GM23338 (cell line): ENCODE data around the gene HDAC10. TPM values are rescaled to one million over a fixed set of nuclear protein-coding genes. Genes with fewer than 3 reads are reported as not detected.

Experiments
- ATAC-seq: fragments of 200-7000 bp; cut with Tn5 transposase; 3 replicates; pipeline ENCODE4 v1.9.1; 2020
- DNase-seq: peaks from one replicate; pipeline ENCODE4 v3.0.0-alpha.2; 2015; ENCODE audit warnings: low spot score
- H2AFZ ChIP-seq: fragments of 200-600 bp; sonication (generic); 2 replicates; pipeline ENCODE4 v1.8.0; 2016; ENCODE audit warnings: antibody characterized with exemption, mild to moderate bottlenecking, moderate library complexity
- H3F3A ChIP-seq: fragments of 200-600 bp; sonication (generic); replicated peaks from 2 replicates; pipeline ENCODE4 v1.8.0; 2017; ENCODE audit warnings: antibody characterized with exemption, mixed run types, low read depth
- H3K27ac ChIP-seq: fragments of 200-600 bp; sonication (generic); 2 replicates; pipeline ENCODE4 v1.6.1; 2016; ENCODE audit warnings: low read depth
- H3K27me3 ChIP-seq: fragments of 200-600 bp; sonication (generic); 2 replicates; pipeline ENCODE4 v1.8.0; 2016; ENCODE audit warnings: mild to moderate bottlenecking, mixed run types, moderate library complexity; ENCODE audit not compliant: insufficient read depth
- H3K36me3 ChIP-seq: fragments of 200-600 bp; sonication (generic); 2 replicates; pipeline ENCODE4 v1.8.0; 2016; ENCODE audit warnings: mild to moderate bottlenecking; ENCODE audit not compliant: insufficient read depth
- H3K4me1 ChIP-seq: fragments of 200-600 bp; sonication (generic); 2 replicates; pipeline ENCODE4 v1.8.0; 2016; ENCODE audit warnings: mild to moderate bottlenecking, moderate library complexity; ENCODE audit not compliant: insufficient read depth
- H3K4me2 ChIP-seq: fragments of 200-600 bp; sonication (generic); 2 replicates; pipeline ENCODE4 v1.7.1; 2017; ENCODE audit warnings: mixed run types
- H3K4me3 ChIP-seq: fragments of 200-600 bp; sonication (generic); 2 replicates; pipeline ENCODE4 v1.6.1; 2016; ENCODE audit warnings: mixed run types
- H3K79me2 ChIP-seq: fragments of 200-600 bp; sonication (generic); replicated peaks from 2 replicates; pipeline ENCODE4 v1.8.0; 2017; ENCODE audit warnings: mild to moderate bottlenecking; ENCODE audit not compliant: insufficient read depth
- H3K9me2 ChIP-seq: fragments of 200-600 bp; sonication (generic); 2 replicates; pipeline ENCODE4 v1.8.0; 2017; ENCODE audit not compliant: insufficient read depth
- H4K20me1 ChIP-seq: fragments of 200-600 bp; sonication (generic); replicated peaks from 2 replicates; pipeline ENCODE4 v1.8.0; 2017; ENCODE audit warnings: mild to moderate bottlenecking; ENCODE audit not compliant: insufficient read depth
- H3K27ac Mint-ChIP-seq: 2 replicates; pipeline ENCODE4 v1.8.0; 2020; ENCODE audit warnings: inconsistent platforms, mild to moderate bottlenecking, moderate library complexity, mixed read lengths
- H3K27me3 Mint-ChIP-seq: 3 replicates; pipeline ENCODE4 v1.8.0; 2022; ENCODE audit warnings: low read depth, mild to moderate bottlenecking, moderate library complexity, mixed read lengths, inconsistent platforms; ENCODE audit not compliant: insufficient read depth, poor library complexity
- H3K36me3 Mint-ChIP-seq: 3 replicates; pipeline ENCODE4 v1.8.0; 2021; ENCODE audit warnings: low read depth, mild to moderate bottlenecking, inconsistent platforms, moderate library complexity, mixed read lengths
- H3K4me1 Mint-ChIP-seq: 3 replicates; pipeline ENCODE4 v1.8.0; 2020; ENCODE audit warnings: mild to moderate bottlenecking, inconsistent platforms, mixed read lengths
- H3K4me3 Mint-ChIP-seq: 3 replicates; pipeline ENCODE4 v1.8.0; 2021; ENCODE audit warnings: moderate library complexity, mild to moderate bottlenecking, inconsistent platforms, mixed read lengths
- H3K9me3 Mint-ChIP-seq: 3 replicates; pipeline ENCODE4 v1.8.0; 2020; ENCODE audit warnings: moderate library complexity, mild to moderate bottlenecking, inconsistent platforms, mixed read lengths
- CREB1 ChIP-seq: fragments of 250-450 bp; sonication (Bioruptor Pico); IDR thresholded peaks from 2 replicates; pipeline ENCODE4 v1.5.0; 2020; ENCODE audit warnings: low read depth, mild to moderate bottlenecking, moderate library complexity
- EZH2 ChIP-seq: fragments of 200-600 bp; sonication (generic); IDR thresholded peaks from one replicate; pipeline ENCODE4 v1.8.0; 2017; ENCODE audit warnings: antibody characterized with exemption, mild to moderate bottlenecking, low read depth; ENCODE audit not compliant: unreplicated experiment
- EZH2phosphoT487 ChIP-seq: fragments of 200-600 bp; sonication (generic); IDR thresholded peaks from one replicate; pipeline ENCODE4 v1.8.1; 2018; ENCODE audit warnings: antibody characterized with exemption; ENCODE audit not compliant: unreplicated experiment
- JUNB ChIP-seq: IDR thresholded peaks from one replicate; pipeline ENCODE4 v1.6.1; 2016; ENCODE audit warnings: antibody characterized with exemption; ENCODE audit not compliant: unreplicated experiment
- NANOG ChIP-seq: IDR thresholded peaks from 2 replicates; pipeline ENCODE4 v1.6.1; 2016; ENCODE audit warnings: antibody characterized with exemption, borderline replicate concordance
- POLR2AphosphoS5 ChIP-seq: IDR thresholded peaks from 2 replicates; pipeline ENCODE4 v1.6.1; 2016; ENCODE audit warnings: antibody characterized with exemption, low read depth
- STAT1 ChIP-seq: IDR thresholded peaks from one replicate; pipeline ENCODE4 v1.6.1; 2016; ENCODE audit warnings: antibody characterized with exemption; ENCODE audit not compliant: unreplicated experiment
- ZNF114 ChIP-seq: fragments of 250-450 bp; sonication (Bioruptor Pico); IDR thresholded peaks from 2 replicates; pipeline ENCODE4 v1.5.0; 2020; ENCODE audit warnings: mild to moderate bottlenecking, moderate library complexity
- ZNF331 ChIP-seq: fragments of 250-450 bp; sonication (Bioruptor Pico); IDR thresholded peaks from 2 replicates; pipeline ENCODE4 v1.5.0; 2020; ENCODE audit warnings: low read depth, mild to moderate bottlenecking, moderate library complexity
- polyA plus RNA-seq: library from polyadenylated mRNA; unstranded; fragments of >200 nt; fragmentation: Nextera tagmentation; extraction: Ambion mirVana; gene quantifications from 2 replicates; pipeline ENCODE4 v1.2.1, GENCODE V29; 2016
- total RNA-seq: library from RNA; depleted of rRNA; stranded (reverse); fragments of >200 nt; shearing (Covaris generic); gene quantifications from 2 replicates; pipeline ENCODE4 v1.2.3, GENCODE V29; 2014
- TF ChIP-seq, protein P1 (sequence below): IDR thresholded peaks from 2 replicates; pipeline ENCODE4 v1.6.1; 2016; ENCODE audit warnings: antibody characterized with exemption
- TF ChIP-seq, protein P2 (sequence below), 2 experiments: fragments of 200-600 bp in 1 of 2; sonication (generic) in 1 of 2; conservative IDR thresholded peaks; 2 replicates each; pipeline versions ENCODE4 v1.5.1 to v1.6.1; 2016 to 2017; ENCODE audit warnings: antibody characterized with exemption in 2 of 2, low read depth in 2 of 2, mild to moderate bottlenecking in 2 of 2, moderate library complexity in 1 of 2
- TF ChIP-seq, protein P3 (sequence below): fragments of 250-450 bp; sonication (Bioruptor Pico); IDR thresholded peaks from 2 replicates; pipeline ENCODE4 v1.5.0; 2020; ENCODE audit warnings: mild to moderate bottlenecking, moderate library complexity
- TF ChIP-seq, protein P4 (sequence below): IDR thresholded peaks from one replicate; pipeline ENCODE4 v1.6.1; 2018; ENCODE audit warnings: antibody characterized with exemption; ENCODE audit not compliant: unreplicated experiment

HDAC10 gene
- total and polyA plus RNA-seq, 2 experiments from 2014 or later, result 4.1 to 41.9 TPM

DNA sequence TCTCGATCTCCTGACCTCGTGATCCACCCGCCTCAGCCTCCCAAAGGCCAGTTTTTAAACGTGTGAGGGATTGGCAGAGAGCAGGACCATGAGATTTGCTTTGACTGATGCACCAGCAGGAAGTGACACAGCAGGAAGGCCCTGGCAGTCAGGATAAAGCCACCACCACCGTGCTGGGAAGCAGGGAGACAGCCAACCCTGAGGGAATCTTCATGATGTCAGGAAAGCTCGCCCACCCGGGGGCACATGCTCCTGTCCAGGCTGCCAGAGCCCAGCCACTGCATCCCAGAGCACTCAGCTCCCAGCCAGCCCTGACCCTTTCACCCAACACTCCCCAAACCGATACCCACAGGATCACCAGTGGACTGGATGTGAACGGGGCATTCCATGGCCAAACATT lies 12.3 kb downstream of the HDAC10 start:
- Histone ChIP-seq H3K9me2 (no peaks in the 10 kb centered on the region), H3K4me3 (no peak overlapping the region), H2AFZ (no peak overlapping the region), H4K20me1 (peaks cover 6% of the 10 kb centered on the region; the same call in 1 of the 2 replicates), H3K4me1 (peaks cover 4% of the 10 kb centered on the region), H3K27me3 (no peaks in the 10 kb centered on the region), H3F3A (0 out of 2 replicates have a peak, but pooled peaks cover 2% of the 10 kb centered on the region), H3K4me2 (no peak overlapping the region), H3K79me2 (peaks cover 48% of the 10 kb centered on the region), H3K27ac (no peak overlapping the region), H3K36me3 (no peaks in the 10 kb centered on the region)
- Mint-ChIP-seq H3K36me3 (peaks cover 11% of the 10 kb centered on the region), H3K27ac (no peak overlapping the region), H3K27me3 (peaks cover 8% of the 10 kb centered on the region), H3K4me3 (no peak overlapping the region), H3K4me1 (peaks cover 16% of the 10 kb centered on the region), H3K9me3 (peaks cover 8% of the 10 kb centered on the region; the same call in 2 of the 3 replicates)
- ATAC-seq, result no peak
- no peak for DNase-seq
- TF ChIP-seq, protein P1, sequence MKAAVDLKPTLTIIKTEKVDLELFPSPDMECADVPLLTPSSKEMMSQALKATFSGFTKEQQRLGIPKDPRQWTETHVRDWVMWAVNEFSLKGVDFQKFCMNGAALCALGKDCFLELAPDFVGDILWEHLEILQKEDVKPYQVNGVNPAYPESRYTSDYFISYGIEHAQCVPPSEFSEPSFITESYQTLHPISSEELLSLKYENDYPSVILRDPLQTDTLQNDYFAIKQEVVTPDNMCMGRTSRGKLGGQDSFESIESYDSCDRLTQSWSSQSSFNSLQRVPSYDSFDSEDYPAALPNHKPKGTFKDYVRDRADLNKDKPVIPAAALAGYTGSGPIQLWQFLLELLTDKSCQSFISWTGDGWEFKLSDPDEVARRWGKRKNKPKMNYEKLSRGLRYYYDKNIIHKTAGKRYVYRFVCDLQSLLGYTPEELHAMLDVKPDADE, result no peak
- TF ChIP-seq POLR2AphosphoS5, result no peak
- TF ChIP-seq NANOG, result no peak
- TF ChIP-seq ZNF331, result no peak
- TF ChIP-seq, protein P2, sequence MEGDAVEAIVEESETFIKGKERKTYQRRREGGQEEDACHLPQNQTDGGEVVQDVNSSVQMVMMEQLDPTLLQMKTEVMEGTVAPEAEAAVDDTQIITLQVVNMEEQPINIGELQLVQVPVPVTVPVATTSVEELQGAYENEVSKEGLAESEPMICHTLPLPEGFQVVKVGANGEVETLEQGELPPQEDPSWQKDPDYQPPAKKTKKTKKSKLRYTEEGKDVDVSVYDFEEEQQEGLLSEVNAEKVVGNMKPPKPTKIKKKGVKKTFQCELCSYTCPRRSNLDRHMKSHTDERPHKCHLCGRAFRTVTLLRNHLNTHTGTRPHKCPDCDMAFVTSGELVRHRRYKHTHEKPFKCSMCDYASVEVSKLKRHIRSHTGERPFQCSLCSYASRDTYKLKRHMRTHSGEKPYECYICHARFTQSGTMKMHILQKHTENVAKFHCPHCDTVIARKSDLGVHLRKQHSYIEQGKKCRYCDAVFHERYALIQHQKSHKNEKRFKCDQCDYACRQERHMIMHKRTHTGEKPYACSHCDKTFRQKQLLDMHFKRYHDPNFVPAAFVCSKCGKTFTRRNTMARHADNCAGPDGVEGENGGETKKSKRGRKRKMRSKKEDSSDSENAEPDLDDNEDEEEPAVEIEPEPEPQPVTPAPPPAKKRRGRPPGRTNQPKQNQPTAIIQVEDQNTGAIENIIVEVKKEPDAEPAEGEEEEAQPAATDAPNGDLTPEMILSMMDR (conservative IDR thresholded peaks at IDR 0.05; ENCODE audit: low read depth in 2 of 2), result no peak
- no peak for TF ChIP-seq ZNF114
- TF ChIP-seq EZH2, result no peak
- TF ChIP-seq, protein P3, sequence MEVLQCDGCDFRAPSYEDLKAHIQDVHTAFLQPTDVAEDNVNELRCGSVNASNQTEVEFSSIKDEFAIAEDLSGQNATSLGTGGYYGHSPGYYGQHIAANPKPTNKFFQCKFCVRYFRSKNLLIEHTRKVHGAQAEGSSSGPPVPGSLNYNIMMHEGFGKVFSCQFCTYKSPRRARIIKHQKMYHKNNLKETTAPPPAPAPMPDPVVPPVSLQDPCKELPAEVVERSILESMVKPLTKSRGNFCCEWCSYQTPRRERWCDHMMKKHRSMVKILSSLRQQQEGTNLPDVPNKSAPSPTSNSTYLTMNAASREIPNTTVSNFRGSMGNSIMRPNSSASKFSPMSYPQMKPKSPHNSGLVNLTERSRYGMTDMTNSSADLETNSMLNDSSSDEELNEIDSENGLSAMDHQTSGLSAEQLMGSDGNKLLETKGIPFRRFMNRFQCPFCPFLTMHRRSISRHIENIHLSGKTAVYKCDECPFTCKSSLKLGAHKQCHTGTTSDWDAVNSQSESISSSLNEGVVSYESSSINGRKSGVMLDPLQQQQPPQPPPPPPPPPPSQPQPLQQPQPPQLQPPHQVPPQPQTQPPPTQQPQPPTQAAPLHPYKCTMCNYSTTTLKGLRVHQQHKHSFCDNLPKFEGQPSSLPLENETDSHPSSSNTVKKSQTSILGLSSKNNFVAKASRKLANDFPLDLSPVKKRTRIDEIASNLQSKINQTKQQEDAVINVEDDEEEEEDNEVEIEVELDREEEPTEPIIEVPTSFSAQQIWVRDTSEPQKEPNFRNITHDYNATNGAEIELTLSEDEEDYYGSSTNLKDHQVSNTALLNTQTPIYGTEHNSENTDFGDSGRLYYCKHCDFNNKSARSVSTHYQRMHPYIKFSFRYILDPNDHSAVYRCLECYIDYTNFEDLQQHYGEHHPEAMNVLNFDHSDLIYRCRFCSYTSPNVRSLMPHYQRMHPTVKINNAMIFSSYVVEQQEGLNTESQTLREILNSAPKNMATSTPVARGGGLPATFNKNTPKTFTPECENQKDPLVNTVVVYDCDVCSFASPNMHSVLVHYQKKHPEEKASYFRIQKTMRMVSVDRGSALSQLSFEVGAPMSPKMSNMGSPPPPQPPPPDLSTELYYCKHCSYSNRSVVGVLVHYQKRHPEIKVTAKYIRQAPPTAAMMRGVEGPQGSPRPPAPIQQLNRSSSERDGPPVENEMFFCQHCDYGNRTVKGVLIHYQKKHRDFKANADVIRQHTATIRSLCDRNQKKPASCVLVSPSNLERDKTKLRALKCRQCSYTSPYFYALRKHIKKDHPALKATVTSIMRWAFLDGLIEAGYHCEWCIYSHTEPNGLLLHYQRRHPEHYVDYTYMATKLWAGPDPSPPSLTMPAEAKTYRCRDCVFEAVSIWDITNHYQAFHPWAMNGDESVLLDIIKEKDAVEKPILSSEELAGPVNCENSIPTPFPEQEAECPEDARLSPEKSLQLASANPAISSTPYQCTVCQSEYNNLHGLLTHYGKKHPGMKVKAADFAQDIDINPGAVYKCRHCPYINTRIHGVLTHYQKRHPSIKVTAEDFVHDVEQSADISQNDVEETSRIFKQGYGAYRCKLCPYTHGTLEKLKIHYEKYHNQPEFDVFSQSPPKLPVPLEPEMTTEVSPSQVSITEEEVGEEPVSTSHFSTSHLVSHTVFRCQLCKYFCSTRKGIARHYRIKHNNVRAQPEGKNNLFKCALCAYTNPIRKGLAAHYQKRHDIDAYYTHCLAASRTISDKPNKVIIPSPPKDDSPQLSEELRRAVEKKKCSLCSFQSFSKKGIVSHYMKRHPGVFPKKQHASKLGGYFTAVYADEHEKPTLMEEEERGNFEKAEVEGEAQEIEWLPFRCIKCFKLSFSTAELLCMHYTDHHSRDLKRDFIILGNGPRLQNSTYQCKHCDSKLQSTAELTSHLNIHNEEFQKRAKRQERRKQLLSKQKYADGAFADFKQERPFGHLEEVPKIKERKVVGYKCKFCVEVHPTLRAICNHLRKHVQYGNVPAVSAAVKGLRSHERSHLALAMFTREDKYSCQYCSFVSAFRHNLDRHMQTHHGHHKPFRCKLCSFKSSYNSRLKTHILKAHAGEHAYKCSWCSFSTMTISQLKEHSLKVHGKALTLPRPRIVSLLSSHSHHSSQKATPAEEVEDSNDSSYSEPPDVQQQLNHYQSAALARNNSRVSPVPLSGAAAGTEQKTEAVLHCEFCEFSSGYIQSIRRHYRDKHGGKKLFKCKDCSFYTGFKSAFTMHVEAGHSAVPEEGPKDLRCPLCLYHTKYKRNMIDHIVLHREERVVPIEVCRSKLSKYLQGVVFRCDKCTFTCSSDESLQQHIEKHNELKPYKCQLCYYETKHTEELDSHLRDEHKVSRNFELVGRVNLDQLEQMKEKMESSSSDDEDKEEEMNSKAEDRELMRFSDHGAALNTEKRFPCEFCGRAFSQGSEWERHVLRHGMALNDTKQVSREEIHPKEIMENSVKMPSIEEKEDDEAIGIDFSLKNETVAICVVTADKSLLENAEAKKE (CRISPR knock-in tag), result no peak
- TF ChIP-seq JUNB, result no peak
- TF ChIP-seq EZH2phosphoT487, result no peak
- TF ChIP-seq, protein P4, sequence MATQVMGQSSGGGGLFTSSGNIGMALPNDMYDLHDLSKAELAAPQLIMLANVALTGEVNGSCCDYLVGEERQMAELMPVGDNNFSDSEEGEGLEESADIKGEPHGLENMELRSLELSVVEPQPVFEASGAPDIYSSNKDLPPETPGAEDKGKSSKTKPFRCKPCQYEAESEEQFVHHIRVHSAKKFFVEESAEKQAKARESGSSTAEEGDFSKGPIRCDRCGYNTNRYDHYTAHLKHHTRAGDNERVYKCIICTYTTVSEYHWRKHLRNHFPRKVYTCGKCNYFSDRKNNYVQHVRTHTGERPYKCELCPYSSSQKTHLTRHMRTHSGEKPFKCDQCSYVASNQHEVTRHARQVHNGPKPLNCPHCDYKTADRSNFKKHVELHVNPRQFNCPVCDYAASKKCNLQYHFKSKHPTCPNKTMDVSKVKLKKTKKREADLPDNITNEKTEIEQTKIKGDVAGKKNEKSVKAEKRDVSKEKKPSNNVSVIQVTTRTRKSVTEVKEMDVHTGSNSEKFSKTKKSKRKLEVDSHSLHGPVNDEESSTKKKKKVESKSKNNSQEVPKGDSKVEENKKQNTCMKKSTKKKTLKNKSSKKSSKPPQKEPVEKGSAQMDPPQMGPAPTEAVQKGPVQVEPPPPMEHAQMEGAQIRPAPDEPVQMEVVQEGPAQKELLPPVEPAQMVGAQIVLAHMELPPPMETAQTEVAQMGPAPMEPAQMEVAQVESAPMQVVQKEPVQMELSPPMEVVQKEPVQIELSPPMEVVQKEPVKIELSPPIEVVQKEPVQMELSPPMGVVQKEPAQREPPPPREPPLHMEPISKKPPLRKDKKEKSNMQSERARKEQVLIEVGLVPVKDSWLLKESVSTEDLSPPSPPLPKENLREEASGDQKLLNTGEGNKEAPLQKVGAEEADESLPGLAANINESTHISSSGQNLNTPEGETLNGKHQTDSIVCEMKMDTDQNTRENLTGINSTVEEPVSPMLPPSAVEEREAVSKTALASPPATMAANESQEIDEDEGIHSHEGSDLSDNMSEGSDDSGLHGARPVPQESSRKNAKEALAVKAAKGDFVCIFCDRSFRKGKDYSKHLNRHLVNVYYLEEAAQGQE, result no peak
- TF ChIP-seq STAT1, result no peak
- TF ChIP-seq CREB1 (CRISPR knock-in tag), result no peak
